Prostate gland (tissue), 2 donors: ENCODE data around the gene SUFU. TPM values are rescaled to one million over a fixed set of nuclear protein-coding genes. Genes with fewer than 3 reads are reported as not detected.
A peak's percentile ranks its signal among the peaks of the same experiment; 100 is the strongest.

Source experiments
- DNase-seq: peaks from one replicate; pipeline ENCODE4 v3.0.0-alpha.2; 2019; ENCODE audit warnings: low spot score
- H3K27ac ChIP-seq, 2 donors: fragments of 200-600 bp; sonication (generic); 2 replicates each; pipeline ENCODE4 v1.5.1; 2017 to 2019
- H3K27me3 ChIP-seq: fragments of 200-600 bp; sonication (generic); replicated peaks from 2 replicates; pipeline ENCODE4 v1.5.1; 2019; ENCODE audit not compliant: insufficient read depth
- H3K36me3 ChIP-seq, 2 donors: fragments of 200-600 bp; sonication (generic); 1 replicate in 1 of 2; 2 replicates in 1 of 2; pipeline versions ENCODE4 v1.5.1 to v1.8.1; 2017 to 2019
- H3K4me1 ChIP-seq: fragments of 200-600 bp; sonication (generic); replicated peaks from 2 replicates; pipeline ENCODE4 v1.5.1; 2019
- H3K4me3 ChIP-seq, 2 donors: fragments of 200-600 bp; sonication (generic); 2 replicates each; pipeline ENCODE4 v1.5.1; 2017 to 2019
- H3K9me3 ChIP-seq: fragments of 200-600 bp; sonication (generic); 2 replicates; pipeline ENCODE4 v1.5.1; 2017
- CTCF ChIP-seq, 4 experiments: fragments of 200-600 bp in 2 of 4; fragments of 450-650 bp in 2 of 4; sonication (generic) in 2 of 4; IDR thresholded peaks; 1 replicate in 3 of 4; 2 replicates in 1 of 4; pipeline ENCODE4 v1.5.1; 2016 to 2019; ENCODE audit warnings: antibody characterized with exemption in 4 of 4, mild to moderate bottlenecking in 2 of 4, moderate library complexity in 2 of 4
- POLR2A ChIP-seq: fragments of 450-650 bp; IDR thresholded peaks from one replicate; pipeline ENCODE4 v1.6.1; 2016; ENCODE audit warnings: antibody characterized with exemption, mild to moderate bottlenecking
- POLR2AphosphoS5 ChIP-seq: sonication (generic); formaldehyde crosslinking; IDR thresholded peaks from one replicate; pipeline ENCODE4 v1.6.1; 2017; ENCODE audit warnings: antibody characterized with exemption
- WGBS: methylation state at CpG from one replicate; pipeline ENCODE4 v1.1.5; 2018; 5-methylcytosine and 5-hydroxymethylcytosine counted together
- intact Hi-C: fragments of 100-400 bp; cut with DNase I; formaldehyde crosslinking; loops from one replicate; pipeline ENCODE4 v1.14.2; 2022
- total RNA-seq, 2 donors: library from RNA; depleted of rRNA; stranded (reverse); fragments of >200 nt; gene quantifications; one replicate each; pipeline ENCODE4 v1.1.0, GENCODE V29; 2016

The SUFU gene
- total RNA-seq, 2 donors from 2014 or later = 17.4 to 20.4 TPM

GRCh38 chr10:102501201-102502028 is 2.4 kb upstream of the SUFU start:
- no peaks in the 10 kb centered on the region for H3K27me3 ChIP-seq
- H3K9me3 ChIP-seq = no peaks in the 10 kb centered on the region
- TF ChIP-seq CTCF (IDR thresholded peaks at IDR 0.05) (no peak), POLR2AphosphoS5 (no peak), POLR2A (no peak)
- intact Hi-C loops = loop anchor here (2.0 to 10.0 kb wide), 2 partner anchors 107 to 143 kb away; partner anchors contain the start of genes NFKB2 and TRIM8
- H3K4me3 ChIP-seq = peak overlapping the region; percentile 65 to 94
- no peak for DNase-seq
- 2% methylated on average over 23 of the region's 23 CpGs for WGBS
- H3K27ac ChIP-seq = peak overlapping the region; percentile 71 to 89
- H3K4me1 ChIP-seq = peaks cover 3% of the 10 kb centered on the region
- no peaks in the 10 kb centered on the region for H3K36me3 ChIP-seq

- Histone ChIP-seq H3K4me3 (peak overlapping the region; percentile 65 to 94), H3K27me3 (no peaks in the 10 kb centered on the region), H3K36me3 (no peaks in the 10 kb centered on the region), H3K9me3 (no peaks in the 10 kb centered on the region), H3K27ac (peak overlapping the region; percentile 79 to 89), H3K4me1 (peaks cover 3% of the 10 kb centered on the region)
- TF ChIP-seq CTCF (IDR thresholded peaks at IDR 0.05) = no peak
- TF ChIP-seq POLR2A = peak; percentile 50
- TF ChIP-seq POLR2AphosphoS5 = peak; percentile 97
- DNase-seq = peak; percentile 99
- intact Hi-C loops = loop anchor here (2.0 to 10.0 kb wide), 2 partner anchors 107 to 143 kb away; partner anchors contain the start of genes NFKB2 and TRIM8
- under 1% methylated on average over 19 of the region's 19 CpGs for WGBS
These were observed 1.8 kb upstream of the SUFU start for GRCh38 chr10:102502029-102502336.

GRCh38 chr10:102502337-102503151 is 1.2 kb upstream of the SUFU start, which contains the start of gene ACTR1A:
Gene ACTR1A, minus strand, starts transcription at chr10:102502712. Its CDS starts 65 bp downstream, at chr10:102502647.
- peak within 1 kb of the TSS; percentile 79 to 89 for H3K27ac ChIP-seq
- WGBS = under 1% methylated on average over 40 of the region's 42 CpGs
- DNase-seq = peak; percentile 99
- H3K27me3 ChIP-seq = no peaks in the 10 kb centered on the region
- H3K4me3 ChIP-seq = peak within 1 kb of the TSS; percentile 65 to 94
- intact Hi-C loops = loop anchor here (2.0 to 10.0 kb wide), 2 partner anchors 108 to 142 kb away; partner anchors contain the start of genes NFKB2 and TRIM8
- H3K9me3 ChIP-seq = no peaks in the 10 kb centered on the region
- peak; percentile 98 for TF ChIP-seq POLR2AphosphoS5
- peak; percentile 66 for TF ChIP-seq POLR2A
- TF ChIP-seq CTCF (IDR thresholded peaks at IDR 0.05) = peak in 1 of 4 experiments; percentile 31
- no peaks in the 10 kb centered on the region for H3K36me3 ChIP-seq
- H3K4me1 ChIP-seq = peaks cover 3% of the 10 kb centered on the region

GRCh38 chr10:102504179-102504975 is 605 bp downstream of the SUFU start:
- WGBS = 3% methylated on average over 47 of the region's 47 CpGs
- intact Hi-C loops = loop anchor here (2.0 to 10.0 kb wide), 2 partner anchors 80 to 110 kb away; partner anchors contain the start of gene NFKB2
- Histone ChIP-seq H3K27ac (peak overlapping the region; percentile 87 to 88), H3K36me3 (no peaks in the 10 kb centered on the region), H3K4me3 (peak overlapping the region; percentile 88 to 95), H3K27me3 (no peaks in the 10 kb centered on the region), H3K9me3 (no peaks in the 10 kb centered on the region), H3K4me1 (peaks cover 14% of the 10 kb centered on the region)
- TF ChIP-seq POLR2AphosphoS5 = no peak
- no peak for TF ChIP-seq POLR2A
- TF ChIP-seq CTCF (IDR thresholded peaks at IDR 0.05) = no peak
- DNase-seq = peak; percentile 21
